GM21825 (cell line): ENCODE measurements around the gene WWOX.

ENCODE experiments used
- ATAC-seq: cut with Tn5 transposase; IDR thresholded peaks from one replicate; pipeline ENCODE4 v1.9.1; 2021; ENCODE audit warnings: mild to moderate bottlenecking, moderate library complexity; ENCODE audit not compliant: unreplicated experiment

The WWOX gene

GRCh38 chr16:78697426-78697825, 598.0 kb downstream of the WWOX start:
- no peak for ATAC-seq

DNA sequence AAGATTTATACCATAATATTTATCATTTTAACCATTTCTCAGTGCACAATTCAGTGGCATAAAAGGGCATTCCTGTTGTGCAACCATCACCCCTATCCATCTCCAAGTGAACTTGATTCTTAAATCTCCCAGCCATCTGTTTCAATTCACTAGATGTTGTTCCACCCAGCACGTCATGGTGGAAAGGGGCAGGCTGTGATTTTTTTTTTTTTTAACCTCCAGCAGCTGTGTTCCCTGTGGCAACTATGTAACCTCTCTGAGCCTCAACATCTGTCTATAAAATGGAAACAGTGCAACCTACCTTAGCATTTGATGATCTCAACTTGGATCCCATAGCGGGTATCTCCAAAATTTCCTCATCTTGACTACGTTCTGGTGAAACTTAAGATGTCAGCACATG, 604.5 kb downstream of the WWOX start:
- ATAC-seq, result no peak

DNA sequence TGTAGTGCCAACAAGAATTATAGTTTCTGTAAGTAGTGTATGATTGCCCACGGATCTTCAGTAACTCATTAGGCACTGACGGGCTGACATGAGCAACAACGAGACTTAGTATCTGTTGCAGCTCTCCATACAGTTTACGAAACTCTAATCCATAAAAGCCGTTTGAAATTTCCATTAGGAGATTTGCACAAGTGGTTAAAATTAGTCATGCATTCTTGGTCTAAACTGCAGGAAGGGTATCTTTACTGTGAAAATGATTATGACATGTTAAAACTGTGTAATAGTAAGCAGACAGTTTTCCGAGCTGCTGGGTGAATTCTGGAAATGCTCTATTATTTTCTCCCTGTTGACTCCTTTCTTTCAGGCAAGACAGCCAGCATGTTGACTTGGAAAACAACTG, 605.0 kb downstream of the WWOX start:
- no peak for ATAC-seq

- ATAC-seq, result no peak
Observed at GRCh38 chr16:78705694-78706093, 606.2 kb downstream of the WWOX start.

GRCh38 chr16:78706637-78707036, 607.2 kb downstream of the WWOX start:
- ATAC-seq, result no peak

- no peak for ATAC-seq
Observed at GRCh38 chr16:78709137-78709884, 609.9 kb downstream of the WWOX start.

DNA sequence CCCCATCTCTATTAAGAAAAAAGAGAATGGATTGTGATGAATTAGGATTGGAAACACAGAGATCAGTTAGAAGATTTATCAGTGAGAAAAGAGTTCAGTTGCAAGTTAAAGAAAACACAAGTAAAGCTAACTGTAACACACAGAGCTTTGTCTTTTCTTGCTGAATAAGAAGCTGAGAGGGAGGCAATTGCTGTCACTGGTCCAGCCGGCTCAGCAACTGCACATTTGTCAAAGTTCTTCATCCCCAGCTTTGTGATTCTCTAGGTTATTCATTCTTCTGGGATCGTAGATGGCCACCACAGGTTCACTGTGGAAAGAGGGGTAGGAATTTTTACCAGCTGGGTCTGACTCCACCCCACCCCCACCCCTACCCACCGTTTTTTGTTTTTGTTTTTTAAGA, 615.7 kb downstream of the WWOX start:
- ATAC-seq, result no peak

DNA sequence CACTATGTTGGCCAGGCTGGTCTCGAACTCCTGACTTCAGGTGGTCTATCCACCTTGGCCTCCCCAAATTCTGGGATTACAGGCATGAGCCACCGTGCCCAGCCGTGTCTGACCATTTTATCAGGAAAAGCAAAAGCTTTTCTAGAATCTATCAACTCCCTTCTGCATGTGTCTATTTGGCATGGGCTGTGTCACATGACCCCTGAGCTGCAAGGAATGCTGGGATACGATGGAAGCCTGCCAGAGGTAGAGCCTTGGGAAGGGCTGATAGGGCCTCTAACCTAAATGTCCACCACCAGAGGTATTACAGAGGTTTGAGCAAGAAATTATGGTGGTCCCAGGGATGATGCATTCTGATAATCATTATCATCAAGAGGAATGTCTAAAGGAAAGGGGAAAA, 616.2 kb downstream of the WWOX start:
- ATAC-seq, result no peak

DNA sequence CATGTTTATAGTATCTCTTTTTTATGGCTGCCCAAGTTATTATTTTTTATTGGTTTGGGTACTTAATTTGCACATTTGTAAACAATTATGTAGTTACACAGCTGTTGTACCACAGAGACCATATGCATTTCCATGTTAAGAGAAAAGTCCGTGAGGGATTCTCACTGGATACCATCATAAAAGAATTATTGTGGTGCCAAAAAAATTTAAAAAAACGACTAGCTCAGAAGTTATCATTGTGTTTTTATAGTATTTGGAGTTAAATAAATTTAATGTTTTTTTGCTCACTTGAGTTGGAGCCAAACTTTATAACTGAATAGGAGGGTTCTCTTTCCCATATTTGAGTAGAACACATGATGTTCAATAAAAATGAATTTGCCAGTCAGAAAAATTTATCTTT, 618.7 kb downstream of the WWOX start:
- ATAC-seq, result no peak

- no peak for ATAC-seq
Observed at GRCh38 chr16:78720416-78720815, 621.0 kb downstream of the WWOX start.

DNA sequence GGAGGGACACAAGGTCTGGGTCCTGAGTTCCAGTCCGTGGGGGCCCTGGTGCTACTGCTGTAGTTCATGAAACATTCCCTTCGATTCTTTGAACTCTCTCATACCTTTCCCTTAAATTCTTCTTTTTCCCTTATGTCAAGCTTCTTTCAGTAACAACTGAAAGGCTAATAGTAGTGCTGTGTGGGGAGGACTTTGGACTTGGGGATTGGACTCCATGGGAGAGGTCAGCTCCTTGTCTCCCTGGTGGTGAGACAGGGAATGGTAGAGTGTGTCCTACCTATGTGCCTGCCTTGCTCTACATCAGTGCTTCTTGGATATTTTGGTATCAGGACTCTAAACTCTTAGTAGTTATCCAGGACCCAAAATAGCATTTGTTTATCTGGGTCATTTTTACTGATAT, 628.1 kb downstream of the WWOX start:
- ATAC-seq, result no peak

GRCh38 chr16:78729687-78730086, 630.2 kb downstream of the WWOX start:
- no peak for ATAC-seq

DNA sequence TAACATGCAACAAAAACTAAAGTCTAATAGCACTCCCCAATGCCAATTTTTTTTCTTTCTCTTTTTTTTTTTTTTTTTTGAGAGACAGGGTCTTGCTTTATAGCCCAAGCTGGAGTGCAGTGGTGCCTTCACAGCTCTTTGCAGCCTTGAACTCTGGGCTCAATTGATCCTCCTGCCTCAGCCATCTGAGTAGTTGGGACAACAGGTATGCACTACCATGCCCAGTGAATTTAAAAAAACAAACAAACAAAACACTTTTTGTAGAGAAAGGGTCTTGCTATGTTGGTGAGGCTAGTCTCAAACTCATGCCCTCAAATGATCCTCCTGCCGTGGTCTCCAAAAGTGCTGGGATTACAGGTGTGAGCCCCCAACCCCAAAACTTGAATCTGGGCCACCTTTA, 632.3 kb downstream of the WWOX start:
- ATAC-seq, result no peak

DNA sequence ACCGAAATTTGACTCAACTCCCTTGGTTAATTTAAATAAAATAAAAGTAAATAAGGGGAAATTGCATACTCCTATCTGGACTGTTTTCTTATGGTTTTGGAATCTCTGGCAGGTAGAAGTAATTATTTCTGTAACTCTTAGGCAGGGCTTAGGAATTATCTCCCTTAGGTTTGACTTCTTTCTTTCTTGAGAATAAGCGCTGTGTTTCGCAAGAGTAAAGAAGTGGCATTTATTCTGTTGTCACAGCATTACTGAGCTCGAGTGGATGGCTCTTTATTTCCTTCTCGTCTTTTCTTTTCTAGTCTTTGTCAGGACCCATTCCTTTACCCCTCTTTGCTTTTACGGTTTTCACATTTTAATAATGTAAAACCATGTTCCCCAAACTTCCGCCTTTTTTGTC, 633.2 kb downstream of the WWOX start:
- no peak for ATAC-seq

DNA sequence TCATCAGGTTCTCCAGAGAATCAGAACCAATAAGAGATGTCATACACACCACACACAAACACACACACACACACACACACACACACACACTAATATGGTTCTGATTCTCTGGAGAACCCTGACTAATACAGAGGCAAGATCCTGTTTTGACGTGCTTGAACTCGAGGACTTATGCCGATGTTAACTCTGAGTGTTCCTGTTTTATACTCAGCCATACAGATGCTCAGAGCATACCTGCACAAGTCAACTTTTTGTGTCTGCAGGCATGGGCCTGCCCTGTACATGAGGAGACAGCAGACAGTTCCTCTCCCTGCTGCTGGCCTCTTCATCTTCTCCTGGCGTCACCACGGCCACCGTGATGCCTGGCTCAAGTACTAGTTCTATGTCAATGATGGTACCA, 635.9 kb downstream of the WWOX start:
- no peak for ATAC-seq

GRCh38 chr16:78737630-78738029, 638.2 kb downstream of the WWOX start:
- no peak for ATAC-seq

DNA sequence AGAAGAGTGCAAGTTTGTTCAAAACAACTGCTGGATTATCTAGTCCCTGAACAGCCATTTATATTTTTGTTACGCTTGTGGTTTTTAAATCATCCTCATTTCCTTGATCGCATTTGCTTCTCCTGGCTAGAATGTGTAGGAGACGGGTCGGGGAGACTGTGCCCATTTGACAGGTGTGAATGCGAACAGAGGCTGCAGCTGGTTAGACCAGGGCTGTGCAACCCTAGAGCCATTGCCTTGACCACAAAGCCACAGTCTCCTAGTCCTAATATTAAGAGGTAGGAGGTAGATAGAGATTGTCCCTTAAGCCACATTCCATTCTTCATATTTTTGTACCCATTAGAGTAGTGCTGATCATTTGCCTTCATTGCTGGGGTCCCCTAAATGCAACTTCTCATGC, 639.1 kb downstream of the WWOX start:
- ATAC-seq, result no peak

DNA sequence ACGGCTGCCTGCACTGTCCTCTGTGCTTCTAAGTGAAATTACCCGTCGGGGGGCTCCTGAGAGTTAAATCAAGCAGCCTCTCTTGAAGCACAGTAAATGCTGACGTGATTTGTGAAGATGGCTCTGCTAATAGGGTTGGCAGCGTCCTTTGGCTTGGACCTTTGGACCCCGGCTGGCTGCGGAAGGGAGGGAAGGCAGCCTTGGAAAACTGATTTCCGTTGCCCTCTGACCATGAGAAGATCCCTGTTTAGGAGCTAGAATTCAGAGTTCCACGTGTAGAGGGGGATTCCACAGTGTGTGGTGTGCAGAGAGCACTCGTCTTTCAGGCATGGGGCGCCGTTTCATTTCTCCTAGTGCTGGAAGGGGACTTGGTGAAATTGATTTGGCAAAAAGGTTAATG, 640.8 kb downstream of the WWOX start:
- ATAC-seq, result no peak

- ATAC-seq, result peak; percentile 91
Observed at GRCh38 chr16:78742501-78743283, 643.2 kb downstream of the WWOX start.

GRCh38 chr16:78743556-78743955, 644.1 kb downstream of the WWOX start:
- no peak for ATAC-seq

DNA sequence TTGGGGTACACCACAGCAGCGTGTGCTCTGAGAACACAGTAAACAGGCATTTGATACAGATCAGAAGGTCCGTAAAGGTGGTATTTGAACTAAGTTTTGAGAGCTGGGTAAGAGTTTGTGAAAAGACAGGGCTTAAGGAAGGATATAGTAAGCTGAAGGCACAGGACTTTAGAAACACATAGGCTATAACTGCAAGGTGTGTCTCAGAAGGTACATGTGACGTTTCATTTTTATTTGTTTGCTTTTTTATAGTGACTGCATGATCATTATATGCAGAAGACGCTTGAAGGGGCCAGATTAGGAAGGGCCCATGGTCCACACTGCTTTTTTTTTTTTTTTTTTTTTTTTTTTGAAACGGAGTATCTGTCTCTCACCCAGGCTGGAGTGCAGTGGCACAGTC, 644.6 kb downstream of the WWOX start:
- ATAC-seq, result no peak

- ATAC-seq, result no peak
Observed at GRCh38 chr16:78744796-78745107, 645.3 kb downstream of the WWOX start.
